Hematopoietic multipotent progenitor cell treated with erythropoietin and hydrocortisone succinate and interleukin-3 and kit ligand, for 6 days (in vitro differentiated cells): ENCODE data around the gene CACNA1E.

Experiments
- DNase-seq: peaks from one replicate; pipeline ENCODE4 v3.0.0-alpha.2; 2015

The CACNA1E gene

GRCh38 chr1:181714428-181714827 is 231.1 kb downstream of the CACNA1E start:
- no peak for DNase-seq

- DNase-seq: no peak
Measured at GRCh38 chr1:181718034-181718433, 234.7 kb downstream of the CACNA1E start.

GRCh38 chr1:181726320-181727012 is 243.1 kb downstream of the CACNA1E start:
- DNase-seq: no peak

GRCh38 chr1:181730606-181731005 is 247.3 kb downstream of the CACNA1E start:
- no peak for DNase-seq

GRCh38 chr1:181732218-181732990 is 249.1 kb downstream of the CACNA1E start:
- no peak for DNase-seq

- DNase-seq: no peak
Measured at GRCh38 chr1:181733486-181733885, 250.2 kb downstream of the CACNA1E start.

DNA sequence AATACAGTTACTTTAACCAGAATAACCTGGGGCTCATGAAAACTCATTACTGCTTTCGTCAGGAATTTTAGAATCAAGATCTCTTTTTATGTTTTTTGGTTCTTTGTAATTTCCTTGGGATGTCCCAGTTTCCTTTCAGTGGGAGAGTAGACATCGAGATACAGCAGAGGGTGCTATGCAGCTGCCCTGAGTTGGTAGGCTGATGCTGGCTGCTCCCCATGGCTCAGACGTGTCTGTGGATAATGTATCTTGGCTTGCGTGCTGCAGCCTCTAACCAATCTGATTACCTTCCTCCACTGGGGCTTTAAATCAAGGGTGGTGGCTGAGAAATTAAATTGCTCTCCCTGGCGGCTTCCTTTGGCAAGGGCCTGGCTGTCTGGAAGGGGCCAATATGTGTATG is 253.7 kb downstream of the CACNA1E start:
- DNase-seq: no peak

DNA sequence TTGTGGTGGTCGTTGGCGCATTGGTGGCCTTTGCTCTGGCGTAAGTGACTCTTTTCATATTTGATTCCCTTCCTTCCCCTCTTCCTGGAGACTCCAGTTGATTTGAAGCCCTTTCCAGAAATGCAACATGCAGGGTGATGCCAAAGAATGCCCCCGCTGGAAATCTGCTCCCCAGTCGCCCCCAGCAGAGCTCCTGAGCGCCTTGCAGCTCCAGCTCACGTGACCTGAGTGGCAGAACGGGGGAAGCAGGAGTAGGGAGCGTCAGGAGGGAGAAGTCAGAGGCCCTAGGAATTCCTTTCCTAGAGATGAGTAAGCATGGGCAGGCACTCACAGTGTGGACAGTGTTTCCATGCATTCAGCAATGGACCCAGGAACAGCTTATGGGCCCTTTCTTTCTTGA is 255.9 kb downstream of the CACNA1E start:
- DNase-seq: no peak

DNA sequence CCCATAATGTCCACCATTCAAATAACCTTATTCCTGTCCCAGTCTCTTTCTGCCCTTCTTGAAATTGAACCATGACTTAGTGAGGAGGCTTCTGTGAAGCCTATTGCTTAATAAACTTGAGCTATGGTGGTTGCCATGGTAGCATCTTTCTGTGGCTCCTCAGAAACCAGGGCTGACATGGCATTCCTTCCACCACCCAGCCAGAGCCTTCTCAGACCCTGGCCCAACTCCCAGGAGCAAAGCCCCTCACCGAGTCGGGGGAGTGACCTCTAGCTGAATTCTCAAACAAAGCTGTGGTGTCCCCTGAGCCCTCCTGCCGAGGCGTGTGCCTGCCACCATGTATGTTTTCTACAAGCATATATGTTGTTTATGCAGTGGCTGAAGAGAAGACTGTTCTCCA is 259.1 kb downstream of the CACNA1E start:
- DNase-seq: no peak

DNA sequence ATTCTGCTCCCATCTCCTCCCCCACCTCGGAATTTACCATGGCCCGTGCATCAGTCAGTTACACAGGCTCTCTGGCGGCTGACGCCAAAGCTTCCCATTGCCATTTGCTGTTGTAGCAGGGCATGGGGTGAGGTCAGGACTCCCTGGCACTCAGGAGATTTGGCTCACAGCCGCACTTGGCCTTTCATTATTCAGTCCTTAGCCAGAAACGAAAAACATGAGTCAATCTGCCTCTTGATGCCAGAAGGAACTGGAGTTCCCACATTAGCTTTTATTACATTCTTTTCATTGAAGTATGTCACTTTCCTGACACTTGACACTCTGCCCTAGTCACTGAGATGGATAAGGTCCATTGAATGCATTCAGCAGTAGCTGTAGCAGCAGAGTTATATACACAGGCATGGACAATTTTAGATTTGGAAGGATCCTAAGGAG is 260.6 kb downstream of the CACNA1E start:
- no peak for DNase-seq

- DNase-seq: no peak
Measured at GRCh38 chr1:181746224-181746623, 262.9 kb downstream of the CACNA1E start.

DNA sequence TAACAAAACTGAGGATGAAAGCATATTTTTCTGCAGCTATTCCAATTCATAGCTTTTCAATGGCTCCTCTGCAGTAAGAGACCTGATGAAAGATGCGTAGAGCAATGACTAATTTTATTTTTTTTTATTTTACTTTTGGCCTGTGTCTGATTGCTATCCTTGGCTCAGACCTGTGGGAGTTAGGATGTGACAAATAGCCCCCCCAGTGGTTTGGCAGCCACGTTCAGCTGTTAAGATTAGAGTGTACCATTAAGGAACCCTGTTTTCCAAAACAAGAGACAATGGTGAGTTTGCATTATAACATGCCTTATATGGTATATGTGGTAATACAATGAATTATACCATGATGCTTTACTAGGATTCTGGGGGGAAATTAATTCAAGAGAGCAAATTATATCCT is 264.7 kb downstream of the CACNA1E start:
- no peak for DNase-seq

DNA sequence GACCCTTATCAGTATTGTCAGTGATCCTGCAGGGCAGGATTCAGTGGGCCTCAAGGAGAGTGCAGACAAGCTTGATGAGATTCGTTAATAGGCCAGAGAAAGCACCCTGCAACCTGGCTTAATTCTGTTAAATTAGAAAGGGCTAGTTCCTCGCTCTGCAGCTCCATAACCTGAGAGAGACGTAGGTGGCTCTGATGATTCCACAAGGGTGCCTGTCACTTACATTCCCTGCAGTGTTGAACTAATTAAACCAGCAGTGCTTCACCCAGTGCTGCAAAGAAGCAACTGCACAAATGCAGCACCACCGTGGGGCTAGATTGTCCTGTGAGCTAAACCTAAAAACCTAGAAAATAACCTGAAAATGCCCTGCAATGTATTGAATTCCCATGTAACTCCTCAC is 270.8 kb downstream of the CACNA1E start:
- no peak for DNase-seq

GRCh38 chr1:181759481-181759880 is 276.2 kb downstream of the CACNA1E start:
- no peak for DNase-seq

- no peak for DNase-seq
Measured at GRCh38 chr1:181763736-181764135, 280.4 kb downstream of the CACNA1E start.

DNA sequence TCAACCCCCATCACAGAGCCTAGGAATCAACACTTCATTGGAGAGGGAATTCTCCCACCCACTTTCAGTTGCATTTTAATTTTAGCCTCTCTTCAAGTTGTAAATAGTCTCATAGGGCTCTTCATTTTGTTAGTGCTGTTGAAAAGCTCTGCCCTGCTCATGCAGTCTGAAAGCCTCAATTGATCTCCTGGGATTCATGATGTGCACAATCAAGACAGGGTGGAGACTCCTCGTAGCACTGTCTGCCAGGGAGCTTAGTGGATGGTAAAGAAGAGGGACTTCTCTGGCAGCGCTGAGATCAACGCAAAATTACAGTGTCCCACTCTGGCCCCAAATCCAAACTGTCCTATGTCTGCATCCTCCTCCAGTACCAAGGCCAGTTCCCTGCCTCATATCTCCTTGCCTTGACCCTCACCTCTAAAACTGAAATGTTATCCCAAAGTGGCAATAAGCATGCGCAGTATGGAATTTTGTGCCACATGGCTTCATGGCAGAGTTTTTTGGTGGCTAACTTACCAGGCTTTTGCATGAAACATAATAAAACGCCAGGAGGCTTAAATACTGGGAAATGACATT is 282.2 kb downstream of the CACNA1E start:
- DNase-seq: no peak

DNA sequence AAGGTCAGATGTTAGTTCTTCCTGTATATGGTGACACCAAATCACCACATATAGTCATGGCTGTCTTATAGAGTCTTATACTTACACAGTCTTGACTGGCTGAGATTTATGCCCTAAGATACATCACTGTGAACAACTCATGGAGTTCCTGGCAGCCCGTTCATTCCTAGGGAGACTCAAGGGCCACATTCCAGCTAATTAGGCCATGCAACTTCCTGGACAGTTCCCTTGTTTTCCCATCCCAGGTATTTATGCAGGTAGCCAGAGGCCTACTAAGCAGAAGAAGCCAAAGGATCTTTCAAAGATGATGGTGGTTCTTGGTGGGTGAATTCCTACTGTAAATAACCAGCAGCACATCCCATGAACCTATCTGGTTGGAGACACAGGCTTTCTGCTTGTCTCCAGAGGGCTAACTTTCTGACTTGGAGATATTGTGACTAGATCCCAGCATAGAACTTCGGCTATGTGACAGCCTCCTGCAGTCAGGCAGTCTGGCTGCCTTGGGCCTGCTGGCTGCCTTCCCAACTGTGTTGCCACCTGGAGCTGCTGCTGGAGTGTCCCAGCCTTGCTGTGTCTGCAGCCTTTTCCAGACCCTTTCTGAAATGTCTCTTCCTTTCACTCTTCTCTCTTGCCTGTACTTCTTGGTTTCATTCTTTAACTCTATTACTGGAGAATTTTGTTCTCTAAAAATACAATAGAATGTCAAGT is 283.8 kb downstream of the CACNA1E start:
- no peak for DNase-seq

GRCh38 chr1:181768211-181768929 is 285.1 kb downstream of the CACNA1E start:
- DNase-seq: no peak

DNA sequence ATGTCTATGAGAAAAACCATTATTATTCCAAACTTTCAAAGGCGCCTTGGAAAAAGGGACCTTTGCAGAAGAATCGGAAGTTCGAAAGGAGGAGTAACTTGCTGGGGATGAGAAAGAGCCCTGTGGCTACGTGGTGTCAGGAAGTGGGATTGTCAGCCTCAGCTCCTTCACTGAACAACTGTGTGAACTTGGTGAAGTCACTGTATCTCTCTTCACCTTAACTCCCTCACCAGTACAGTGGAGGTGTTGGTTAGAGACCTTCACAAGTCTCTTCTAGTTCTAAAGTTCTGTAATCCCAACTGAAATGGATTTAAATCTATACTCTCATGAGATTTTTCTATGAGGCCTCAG is 285.6 kb downstream of the CACNA1E start:
- no peak for DNase-seq

GRCh38 chr1:181769846-181770245 is 286.5 kb downstream of the CACNA1E start:
- no peak for DNase-seq

- DNase-seq: no peak
Measured at GRCh38 chr1:181772714-181773113, 289.4 kb downstream of the CACNA1E start.

DNA sequence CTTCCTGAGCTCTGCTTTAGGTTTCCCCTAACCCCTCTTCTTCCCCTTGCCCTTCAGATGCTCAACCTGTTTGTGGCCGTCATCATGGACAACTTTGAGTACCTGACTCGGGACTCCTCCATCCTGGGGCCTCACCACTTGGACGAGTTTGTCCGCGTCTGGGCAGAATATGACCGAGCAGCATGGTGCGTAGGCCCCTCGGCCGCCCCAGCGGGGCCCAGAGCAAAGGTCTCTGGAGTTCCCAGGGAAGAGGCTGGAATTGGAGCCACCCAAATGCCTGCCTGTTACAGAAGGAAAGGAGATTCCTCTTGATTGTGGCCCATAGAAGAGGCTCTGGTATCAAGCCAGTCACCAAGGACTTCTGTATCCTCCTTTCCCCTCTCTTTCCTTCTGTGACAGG is 292.7 kb downstream of the CACNA1E start:
- no peak for DNase-seq

- no peak for DNase-seq
Measured at GRCh38 chr1:181777286-181777685, 294.0 kb downstream of the CACNA1E start.
